Mesothelial cell of epicardium (in vitro differentiated cells): ENCODE measurements around the gene SYTL2. TPM values are rescaled to one million over a fixed set of nuclear protein-coding genes. Genes with fewer than 3 reads are reported as not detected.

Experiments used
- DNase-seq, 2 experiments: peaks; one replicate each; pipeline ENCODE4 v3.0.0; 2021; ENCODE audit warnings: low spot score in 2 of 2; ENCODE audit not compliant: unreplicated experiment in 2 of 2
- H3K27ac Mint-ChIP-seq: 2 replicates; pipeline ENCODE4 v1.8.0; 2021; ENCODE audit warnings: mixed read lengths
- H3K27me3 Mint-ChIP-seq: 2 replicates; pipeline ENCODE4 v1.8.0; 2021; ENCODE audit warnings: low read depth, mixed read lengths
- H3K36me3 Mint-ChIP-seq: 2 replicates; pipeline ENCODE4 v1.8.0; 2021; ENCODE audit warnings: mixed read lengths
- H3K4me1 Mint-ChIP-seq: 2 replicates; pipeline ENCODE4 v1.8.0; 2021; ENCODE audit warnings: mixed read lengths
- H3K4me3 Mint-ChIP-seq: 2 replicates; pipeline ENCODE4 v1.8.0; 2021; ENCODE audit warnings: mild to moderate bottlenecking, moderate library complexity, mixed read lengths
- H3K9me3 Mint-ChIP-seq: 2 replicates; pipeline ENCODE4 v1.8.0; 2021; ENCODE audit warnings: mixed read lengths
- CTCF ChIP-seq: fragments of 200-600 bp; sonication (generic); IDR thresholded peaks from one replicate; pipeline ENCODE4 v1.5.0; 2021; ENCODE audit warnings: antibody characterized with exemption; ENCODE audit not compliant: unreplicated experiment
- total RNA-seq: library from RNA; stranded (reverse); gene quantifications from 3 replicates; pipeline ENCODE4 v1.2.1, GENCODE V29; 2021

The SYTL2 gene
- total RNA-seq, 1 donor from 2014 or later: 9.9 TPM

- DNase-seq: no peak
- Mint-ChIP-seq H3K9me3 (peaks cover 3% of the 10 kb centered on the region), H3K4me3 (no peak overlapping the region), H3K4me1 (peaks cover 15% of the 10 kb centered on the region), H3K27me3 (no peaks in the 10 kb centered on the region), H3K36me3 (peaks cover 2% of the 10 kb centered on the region), H3K27ac (no peak overlapping the region)
- no peak for TF ChIP-seq CTCF
Observed at GRCh38 chr11:85697747-85698146, 113.2 kb downstream of the SYTL2 start.

- Mint-ChIP-seq H3K27me3 (no peaks in the 10 kb centered on the region), H3K4me1 (peaks cover 18% of the 10 kb centered on the region), H3K9me3 (no peaks in the 10 kb centered on the region), H3K27ac (no peak overlapping the region), H3K36me3 (no peaks in the 10 kb centered on the region), H3K4me3 (no peak overlapping the region)
- no peak for DNase-seq
- TF ChIP-seq CTCF: no peak
Observed at GRCh38 chr11:85695546-85695945, 115.4 kb downstream of the SYTL2 start.

- peaks cover 9% of the 10 kb centered on the region for H3K4me1 Mint-ChIP-seq
- no peaks in the 10 kb centered on the region for H3K9me3 Mint-ChIP-seq
- H3K27me3 Mint-ChIP-seq: no peaks in the 10 kb centered on the region
- peak overlapping the region; percentile 68 for H3K27ac Mint-ChIP-seq
- no peak for TF ChIP-seq CTCF
- no peak overlapping the region for H3K4me3 Mint-ChIP-seq
- no peak for DNase-seq
- H3K36me3 Mint-ChIP-seq: no peaks in the 10 kb centered on the region
Observed at GRCh38 chr11:85694385-85694980, 116.5 kb downstream of the SYTL2 start.

GRCh38 chr11:85685820-85686459, 125.0 kb downstream of the SYTL2 start, which contains the start of gene CCDC89:
CCDC89 (minus strand) TSS chr11:85686195; CDS start chr11:85686130, 65 bp downstream.
- no peak for TF ChIP-seq CTCF
- Mint-ChIP-seq H3K27ac (peak within 1 kb of the TSS; percentile 97), H3K4me3 (peak within 1 kb of the TSS; percentile 59), H3K4me1 (peaks cover 30% of the 10 kb centered on the region), H3K36me3 (no peaks in the 10 kb centered on the region), H3K27me3 (no peaks in the 10 kb centered on the region), H3K9me3 (no peaks in the 10 kb centered on the region)
- DNase-seq: peak; percentile 43 to 64

GRCh38 chr11:85685125-85685819, 125.7 kb downstream of the SYTL2 start:
- no peaks in the 10 kb centered on the region for H3K27me3 Mint-ChIP-seq
- no peaks in the 10 kb centered on the region for H3K36me3 Mint-ChIP-seq
- no peak for TF ChIP-seq CTCF
- H3K9me3 Mint-ChIP-seq: no peaks in the 10 kb centered on the region
- peaks cover 30% of the 10 kb centered on the region for H3K4me1 Mint-ChIP-seq
- peak overlapping the region; percentile 97 for H3K27ac Mint-ChIP-seq
- no peak for DNase-seq
- H3K4me3 Mint-ChIP-seq: peak overlapping the region; percentile 59
